Testis (tissue), 3 donors: ENCODE measurements around the gene TOMM7. TPM values are rescaled to one million over a fixed set of nuclear protein-coding genes. Genes with fewer than 3 reads are reported as not detected.
"Not testable (repeated sequence)": the region's sequence is repeated elsewhere in the genome, so short reads cannot be mapped to it uniquely, and the experiment has no call there.

Experiments used
- DNase-seq: peaks from one replicate; pipeline ENCODE4 v3.0.0-alpha.2; 2019
- H3K27ac ChIP-seq, 2 donors: fragments of 200-600 bp; sonication (generic); one replicate each; pipeline ENCODE4 v1.5.1; 2019
- H3K27me3 ChIP-seq: fragments of 200-600 bp; sonication (generic); one replicate; pipeline ENCODE4 v1.5.1; 2019
- H3K36me3 ChIP-seq: fragments of 200-600 bp; sonication (generic); one replicate; pipeline ENCODE4 v1.5.1; 2017; ENCODE audit warnings: low read depth; ENCODE audit errors: missing control alignments
- H3K4me1 ChIP-seq: fragments of 200-600 bp; sonication (generic); one replicate; pipeline ENCODE4 v1.5.1; 2019
- H3K4me3 ChIP-seq, 2 donors: fragments of 200-600 bp; sonication (generic); one replicate each; pipeline ENCODE4 v1.5.1; 2017 to 2019
- H3K9me3 ChIP-seq: fragments of 200-600 bp; sonication (generic); one replicate; pipeline ENCODE4 v1.5.1; 2017
- CTCF ChIP-seq, 3 experiments: fragments of 450-650 bp in 2 of 3; fragments of 200-600 bp in 1 of 3; sonication (generic) in 1 of 3; IDR thresholded peaks; one replicate each; pipeline ENCODE4 v1.5.1; 2016 to 2019; ENCODE audit warnings: antibody characterized with exemption in 3 of 3, mild to moderate bottlenecking in 2 of 3, moderate library complexity in 1 of 3
- POLR2A ChIP-seq: fragments of 450-650 bp; IDR thresholded peaks from one replicate; pipeline ENCODE4 v1.6.1; 2017; ENCODE audit warnings: antibody characterized with exemption, mild to moderate bottlenecking, moderate library complexity
- WGBS, 2 donors: methylation state at CpG; one replicate each; pipeline ENCODE4 v1.1.5; 2018; 5-methylcytosine and 5-hydroxymethylcytosine counted together
- intact Hi-C: fragments of 100-400 bp; cut with DNase I; formaldehyde crosslinking; loops from one replicate; pipeline ENCODE4 v1.15.1; 2023; ENCODE audit warnings: low total_unique reads
- polyA plus RNA-seq: library from polyadenylated mRNA; stranded (reverse); fragments of 350-450 nt; fragmentation: Illumina TruSeq; extraction: RNeasy Lipid Tissue Mini Kit (QIAGEN cat#74804); gene quantifications from one replicate; pipeline ENCODE4 v1.2.3, GENCODE V29; 2014; ENCODE audit warnings: low read depth, low replicate concordance; ENCODE audit not compliant: insufficient read depth
- total RNA-seq, 2 donors: library from RNA; depleted of rRNA; stranded (reverse); fragments of >200 nt; gene quantifications; one replicate each; pipeline ENCODE4 v1.2.3, GENCODE V29; 2016

TOMM7 gene
- total and polyA plus RNA-seq, 3 donors from 2014 or later = 87.7 to 499 (median 141) TPM

GRCh38 chr7:22781230-22781711 is 41.4 kb downstream of the TOMM7 start:
- Histone ChIP-seq H3K36me3 (no peaks in the 10 kb centered on the region), H3K4me3 (no peak overlapping the region), H3K27ac (no peak overlapping the region), H3K27me3 (no peaks in the 10 kb centered on the region), H3K4me1 (no peaks in the 10 kb centered on the region), H3K9me3 (no peaks in the 10 kb centered on the region)
- DNase-seq = no peak
- 52 to 69% methylated on average over 5 of the region's 5 CpGs for WGBS, 2 donors
- intact Hi-C loops = no loop called here
- TF ChIP-seq CTCF (IDR thresholded peaks at IDR 0.05) (no peak), POLR2A (no peak)

- DNase-seq, H3K4me3 ChIP-seq, H3K27me3 ChIP-seq, H3K36me3 ChIP-seq, H3K9me3 ChIP-seq, H3K4me1 ChIP-seq, H3K27ac ChIP-seq, intact Hi-C loops: not testable (repeated sequence)
- WGBS, 2 donors = 74 to 84% methylated on average over 4 of the region's 4 CpGs
These were observed 42.8 kb downstream of the TOMM7 start for GRCh38 chr7:22779730-22780323.

- H3K4me1 ChIP-seq = no peaks in the 10 kb centered on the region
- TF ChIP-seq CTCF (IDR thresholded peaks at IDR 0.05) (no peak), POLR2A (no peak)
- WGBS, 2 donors = 81 to 82% methylated on average over 4 of the region's 4 CpGs
- no peak for DNase-seq
- no peaks in the 10 kb centered on the region for H3K36me3 ChIP-seq
- H3K9me3 ChIP-seq = no peaks in the 10 kb centered on the region
- intact Hi-C loops = no loop called here
- no peaks in the 10 kb centered on the region for H3K27me3 ChIP-seq
- H3K4me3 ChIP-seq = no peak overlapping the region
- H3K27ac ChIP-seq = no peak overlapping the region
These were observed 45.7 kb downstream of the TOMM7 start for GRCh38 chr7:22776964-22777363.

GRCh38 chr7:22772885-22773284 is 49.8 kb downstream of the TOMM7 start:
- no peak overlapping the region for H3K27ac ChIP-seq
- no peaks in the 10 kb centered on the region for H3K4me1 ChIP-seq
- H3K4me3 ChIP-seq = no peak overlapping the region
- H3K9me3 ChIP-seq = no peaks in the 10 kb centered on the region
- WGBS, 2 donors = 64 to 71% methylated on average over 4 of the region's 4 CpGs
- DNase-seq = no peak
- intact Hi-C loops = no loop called here
- H3K36me3 ChIP-seq = no peaks in the 10 kb centered on the region
- no peaks in the 10 kb centered on the region for H3K27me3 ChIP-seq
- no peak for TF ChIP-seq POLR2A
- no peak for TF ChIP-seq CTCF (IDR thresholded peaks at IDR 0.05)

GRCh38 chr7:22771872-22772228 is 50.8 kb downstream of the TOMM7 start:
- Histone ChIP-seq H3K4me1 (no peaks in the 10 kb centered on the region), H3K4me3 (no peak overlapping the region), H3K9me3 (no peaks in the 10 kb centered on the region), H3K27ac (no peak overlapping the region), H3K27me3 (no peaks in the 10 kb centered on the region), H3K36me3 (no peaks in the 10 kb centered on the region)
- no peak for DNase-seq
- no peak for TF ChIP-seq CTCF (IDR thresholded peaks at IDR 0.05)
- TF ChIP-seq POLR2A = no peak
- 79 to 84% methylated on average over 4 of the region's 4 CpGs for WGBS, 2 donors
- intact Hi-C loops = no loop called here
